ENCODE measurements around the gene WDPCP. TPM values are rescaled to one million over a fixed set of nuclear protein-coding genes. Genes with fewer than 3 reads are reported as not detected.
A peak's percentile ranks its signal among the peaks of the same experiment; 100 is the strongest.

The WDPCP gene
- total and polyA plus RNA-seq, 2 experiments from 2014 or later: 8.8 to 20.4 TPM

DNA sequence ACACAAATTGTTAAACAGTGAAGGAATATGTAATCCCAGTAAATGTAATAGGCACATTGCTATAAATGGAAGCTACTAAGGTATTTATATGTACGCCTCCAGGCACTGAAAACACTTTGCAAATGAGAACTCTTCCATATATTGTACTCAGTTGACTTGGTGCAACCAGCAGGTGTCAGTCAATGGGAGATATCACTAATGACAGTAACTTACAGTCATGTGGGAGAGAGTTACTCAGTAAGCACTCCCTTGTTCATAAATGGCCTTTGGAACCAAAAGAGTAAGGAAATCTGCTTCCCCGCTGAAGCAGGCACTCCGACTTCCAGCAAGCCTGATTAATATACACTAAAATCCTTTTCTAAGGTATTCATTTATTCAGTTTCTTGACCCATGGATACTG is 6.4 kb upstream of the WDPCP start:
- Histone ChIP-seq H3F3A (replicated peaks; ENCODE audit: low read depth) (no peaks in the 10 kb centered on the region), H2AFZ (no peak overlapping the region), H3K79me2 (replicated peaks; ENCODE audit: insufficient read depth) (peaks cover 84% of the 10 kb centered on the region), H3K4me1 (ENCODE audit: insufficient read depth) (peaks cover 20% of the 10 kb centered on the region), H3K9me2 (ENCODE audit: insufficient read depth) (no peaks in the 10 kb centered on the region), H3K27ac (ENCODE audit: low read depth) (no peak overlapping the region; the same call in 1 of the 2 replicates), H3K36me3 (ENCODE audit: insufficient read depth) (peaks cover 38% of the 10 kb centered on the region), H3K27me3 (ENCODE audit: insufficient read depth) (no peaks in the 10 kb centered on the region), H4K20me1 (replicated peaks; ENCODE audit: insufficient read depth) (peaks cover 8% of the 10 kb centered on the region), H3K4me3 (no peak overlapping the region), H3K4me2 (no peak overlapping the region)
- peaks cover 4% of the 10 kb centered on the region for H3K27me3 Mint-ChIP-seq (ENCODE audit: insufficient read depth, low read depth, poor library complexity)
- DNase-seq (ENCODE audit: low spot score) (no peak), ATAC-seq (no peak; the same call in 2 of the 3 replicates)
- H3K4me3 Mint-ChIP-seq: no peak overlapping the region
- peaks cover 70% of the 10 kb centered on the region for H3K36me3 Mint-ChIP-seq (ENCODE audit: low read depth)
- peaks cover 25% of the 10 kb centered on the region for H3K4me1 Mint-ChIP-seq
- no peak overlapping the region for H3K27ac Mint-ChIP-seq
- H3K9me3 Mint-ChIP-seq: no peaks in the 10 kb centered on the region
- no peak for TF ChIP-seq CREB1 (CRISPR knock-in tag; IDR thresholded peaks at IDR 0.05; ENCODE audit: low read depth)
- TF ChIP-seq POLR2AphosphoS5 (IDR thresholded peaks at IDR 0.05; ENCODE audit: low read depth): no peak
- no peak for TF ChIP-seq EZH2 (IDR thresholded peaks at IDR 0.05; ENCODE audit: low read depth, unreplicated experiment)
- TF ChIP-seq ZNF331 (CRISPR knock-in tag; IDR thresholded peaks at IDR 0.05; ENCODE audit: low read depth): no peak
- no peak for TF ChIP-seq NANOG (IDR thresholded peaks at IDR 0.05; ENCODE audit: borderline replicate concordance)
- no peak for TF ChIP-seq STAT1 (IDR thresholded peaks at IDR 0.05; ENCODE audit: unreplicated experiment)
- TF ChIP-seq CTCF (conservative IDR thresholded peaks at IDR 0.05; ENCODE audit: low read depth in 2 of 2): no peak; a peak in 2 of 4 replicates
- no peak for TF ChIP-seq JUNB (IDR thresholded peaks at IDR 0.05; ENCODE audit: unreplicated experiment)

DNA sequence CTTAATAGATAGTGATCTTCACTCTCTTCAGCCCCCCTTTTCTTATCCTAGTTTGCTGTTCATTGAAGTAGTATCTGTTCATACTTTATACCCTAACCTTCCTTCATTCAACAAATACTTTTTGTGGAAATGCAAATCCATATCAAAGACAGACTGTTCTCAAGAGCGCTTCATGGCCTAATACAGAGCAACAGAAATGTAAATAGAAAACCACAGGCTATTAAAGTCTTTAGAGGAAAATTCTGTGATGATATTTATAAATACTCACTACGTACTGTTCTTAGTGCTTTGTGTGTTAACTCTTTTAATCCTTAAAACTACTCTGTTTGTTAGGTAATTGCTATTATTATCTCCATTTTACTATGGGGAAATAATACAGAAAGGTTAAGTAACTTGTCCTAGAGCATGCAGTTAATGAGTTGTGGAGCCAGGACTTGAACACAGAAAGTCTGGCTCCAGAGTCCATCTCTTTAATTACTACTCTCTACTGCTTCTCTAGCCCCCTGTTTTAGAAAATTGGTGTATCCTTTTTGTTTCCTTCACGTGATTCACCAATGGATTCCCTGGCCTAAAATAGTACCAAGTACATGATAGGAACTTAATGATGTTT is 3.4 kb upstream of the WDPCP start:
- Mint-ChIP-seq H3K27ac (no peak overlapping the region), H3K9me3 (no peaks in the 10 kb centered on the region; the same call in 2 of the 3 replicates), H3K36me3 (ENCODE audit: low read depth) (peaks cover 49% of the 10 kb centered on the region), H3K4me3 (peak overlapping the region; percentile 49), H3K4me1 (peaks cover 32% of the 10 kb centered on the region), H3K27me3 (ENCODE audit: insufficient read depth, low read depth, poor library complexity) (peaks cover 11% of the 10 kb centered on the region)
- Histone ChIP-seq H3F3A (replicated peaks; ENCODE audit: low read depth) (no peaks in the 10 kb centered on the region), H3K4me2 (no peak overlapping the region; the same call in 1 of the 2 replicates), H4K20me1 (replicated peaks; ENCODE audit: insufficient read depth) (peaks cover 8% of the 10 kb centered on the region; the same call in 1 of the 2 replicates), H3K4me3 (no peak overlapping the region), H3K79me2 (replicated peaks; ENCODE audit: insufficient read depth) (peaks cover 87% of the 10 kb centered on the region), H2AFZ (no peak overlapping the region), H3K27me3 (ENCODE audit: insufficient read depth) (no peaks in the 10 kb centered on the region), H3K4me1 (ENCODE audit: insufficient read depth) (peaks cover 26% of the 10 kb centered on the region), H3K27ac (ENCODE audit: low read depth) (no peak overlapping the region; the same call in 1 of the 2 replicates), H3K9me2 (ENCODE audit: insufficient read depth) (no peaks in the 10 kb centered on the region), H3K36me3 (ENCODE audit: insufficient read depth) (peaks cover 21% of the 10 kb centered on the region; the same call in 1 of the 2 replicates)
- ATAC-seq (no peak), DNase-seq (ENCODE audit: low spot score) (no peak)
- TF ChIP-seq ZNF462 (CRISPR knock-in tag; IDR thresholded peaks at IDR 0.05): no peak
- TF ChIP-seq, protein P1, sequence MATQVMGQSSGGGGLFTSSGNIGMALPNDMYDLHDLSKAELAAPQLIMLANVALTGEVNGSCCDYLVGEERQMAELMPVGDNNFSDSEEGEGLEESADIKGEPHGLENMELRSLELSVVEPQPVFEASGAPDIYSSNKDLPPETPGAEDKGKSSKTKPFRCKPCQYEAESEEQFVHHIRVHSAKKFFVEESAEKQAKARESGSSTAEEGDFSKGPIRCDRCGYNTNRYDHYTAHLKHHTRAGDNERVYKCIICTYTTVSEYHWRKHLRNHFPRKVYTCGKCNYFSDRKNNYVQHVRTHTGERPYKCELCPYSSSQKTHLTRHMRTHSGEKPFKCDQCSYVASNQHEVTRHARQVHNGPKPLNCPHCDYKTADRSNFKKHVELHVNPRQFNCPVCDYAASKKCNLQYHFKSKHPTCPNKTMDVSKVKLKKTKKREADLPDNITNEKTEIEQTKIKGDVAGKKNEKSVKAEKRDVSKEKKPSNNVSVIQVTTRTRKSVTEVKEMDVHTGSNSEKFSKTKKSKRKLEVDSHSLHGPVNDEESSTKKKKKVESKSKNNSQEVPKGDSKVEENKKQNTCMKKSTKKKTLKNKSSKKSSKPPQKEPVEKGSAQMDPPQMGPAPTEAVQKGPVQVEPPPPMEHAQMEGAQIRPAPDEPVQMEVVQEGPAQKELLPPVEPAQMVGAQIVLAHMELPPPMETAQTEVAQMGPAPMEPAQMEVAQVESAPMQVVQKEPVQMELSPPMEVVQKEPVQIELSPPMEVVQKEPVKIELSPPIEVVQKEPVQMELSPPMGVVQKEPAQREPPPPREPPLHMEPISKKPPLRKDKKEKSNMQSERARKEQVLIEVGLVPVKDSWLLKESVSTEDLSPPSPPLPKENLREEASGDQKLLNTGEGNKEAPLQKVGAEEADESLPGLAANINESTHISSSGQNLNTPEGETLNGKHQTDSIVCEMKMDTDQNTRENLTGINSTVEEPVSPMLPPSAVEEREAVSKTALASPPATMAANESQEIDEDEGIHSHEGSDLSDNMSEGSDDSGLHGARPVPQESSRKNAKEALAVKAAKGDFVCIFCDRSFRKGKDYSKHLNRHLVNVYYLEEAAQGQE (IDR thresholded peaks at IDR 0.05; ENCODE audit: unreplicated experiment): no peak
- TF ChIP-seq STAT1 (IDR thresholded peaks at IDR 0.05; ENCODE audit: unreplicated experiment): no peak
